Endothelial cell of umbilical vein (primary cell): ENCODE data around the gene CMC2. TPM values are rescaled to one million over a fixed set of nuclear protein-coding genes. Genes with fewer than 3 reads are reported as not detected.

Source experiments
- BruUV-seq: library from RNA; stranded (reverse); fragments of 400-500 nt; replicated peaks from 2 replicates; lab custom pipeline; 2021; lab: Mats Ljungman, UMichigan
- CTCF ChIA-PET: fragments of 300-600, 350-600 bp; sonication (Branson Sonifier 250); formaldehyde crosslinking; loops from one replicate; lab custom pipeline; 2021; ENCODE audit warnings: antibody characterized with exemption, inconsistent platforms; lab: Charles Lee
- POLR2A ChIA-PET: fragments of 300-600, 350-600 bp; sonication (Branson Sonifier 250); formaldehyde crosslinking; loops from one replicate; lab custom pipeline; 2021; ENCODE audit warnings: antibody characterized with exemption, inconsistent platforms; lab: Charles Lee
- DNase-seq: peaks from one replicate; pipeline ENCODE4 v3.0.0-alpha.2; 2011; ENCODE audit warnings: low read depth, low spot score
- FAIRE-seq: peaks from 2 replicates; lab custom pipeline; 2011; peaks lifted over from hg19 to GRCh38; lab: Jason Lieb, UNC
- H2AFZ ChIP-seq: 2 replicates; pipeline ENCODE4 v1.6.0; 2012; ENCODE audit warnings: low read depth, low read length, control low read depth, inconsistent platforms
- H3K27ac ChIP-seq: 2 replicates; pipeline ENCODE4 v1.5.1; 2011; ENCODE audit warnings: low read depth, mild to moderate bottlenecking, control low read depth, low read length, moderate library complexity; ENCODE audit not compliant: insufficient read depth
- H3K27me3 ChIP-seq, 2 experiments: 2 replicates each; pipeline versions ENCODE4 v1.6.0 to v1.6.1; 2011; ENCODE audit warnings: low read length in 2 of 2, mixed read lengths in 1 of 2; ENCODE audit not compliant: control insufficient read depth in 2 of 2, insufficient read depth in 2 of 2
- H3K36me3 ChIP-seq, 2 experiments: 2 replicates in 1 of 2; 3 replicates in 1 of 2; pipeline ENCODE4 v1.5.1; 2011; ENCODE audit warnings: low read length in 2 of 2, mild to moderate bottlenecking in 1 of 2, moderate library complexity in 1 of 2; ENCODE audit not compliant: control insufficient read depth in 2 of 2, insufficient read depth in 2 of 2; ENCODE audit errors: extremely low read depth in 1 of 2
- H3K4me1 ChIP-seq: 3 replicates; pipeline ENCODE4 v1.5.1; 2011; ENCODE audit warnings: mild to moderate bottlenecking, low read length; ENCODE audit not compliant: control insufficient read depth, insufficient read depth; ENCODE audit errors: extremely low read depth
- H3K4me2 ChIP-seq: 2 replicates; pipeline ENCODE4 v1.6.1; 2011; ENCODE audit warnings: low read length, control low read depth, mixed read lengths; ENCODE audit not compliant: insufficient read depth
- H3K4me3 ChIP-seq, 3 experiments: fragments of 200-600 bp in 1 of 3; sonication (generic), shearing (Covaris generic) in 1 of 3; replicated peaks in 1 of 3; 2 replicates each; pipeline ENCODE4 v1.5.1; 2011 to 2016; ENCODE audit warnings: control low read depth in 3 of 3, low read length in 3 of 3, mild to moderate bottlenecking in 2 of 3, inconsistent platforms in 1 of 3, low read depth in 1 of 3, moderate library complexity in 1 of 3; ENCODE audit not compliant: insufficient read depth in 1 of 3
- H3K79me2 ChIP-seq: 2 replicates; pipeline ENCODE4 v1.6.0; 2012; ENCODE audit warnings: low read length, inconsistent platforms; ENCODE audit not compliant: control insufficient read depth, insufficient read depth
- H3K9ac ChIP-seq: replicated peaks from 2 replicates; pipeline ENCODE3; 2011; ENCODE audit warnings: low read length, control low read depth; ENCODE audit not compliant: insufficient read depth; ENCODE audit errors: extremely low read depth
- H3K9me1 ChIP-seq: replicated peaks from 3 replicates; pipeline ENCODE4 v1.6.0; 2011; ENCODE audit warnings: mild to moderate bottlenecking, low read length; ENCODE audit not compliant: control insufficient read depth, insufficient read depth; ENCODE audit errors: extremely low read depth
- H3K9me3 ChIP-seq: replicated peaks from 2 replicates; pipeline ENCODE4 v1.5.1; 2012; ENCODE audit warnings: low read length, inconsistent platforms; ENCODE audit not compliant: control insufficient read depth, insufficient read depth
- H4K20me1 ChIP-seq: replicated peaks from 2 replicates; pipeline ENCODE3; 2011; ENCODE audit warnings: mild to moderate bottlenecking, low read length; ENCODE audit not compliant: control insufficient read depth, insufficient read depth; ENCODE audit errors: extremely low read depth
- EZH2 ChIP-seq: IDR thresholded peaks from 2 replicates; pipeline ENCODE4 v1.6.1; 2012; ENCODE audit warnings: borderline replicate concordance, low read depth, mild to moderate bottlenecking, moderate library complexity, low read length, inconsistent platforms; ENCODE audit not compliant: severe bottlenecking
- FOS ChIP-seq: IDR thresholded peaks from 2 replicates; pipeline ENCODE4 v1.6.1; 2011; ENCODE audit warnings: mild to moderate bottlenecking, low read length, moderate library complexity, borderline replicate concordance; ENCODE audit not compliant: insufficient read depth
- GATA2 ChIP-seq: IDR thresholded peaks from 2 replicates; pipeline ENCODE4 v1.7.0; 2011; ENCODE audit warnings: low read depth, mild to moderate bottlenecking, moderate library complexity, mixed read lengths, low read length; ENCODE audit not compliant: insufficient read length, insufficient read depth
- JUN ChIP-seq: IDR thresholded peaks from 2 replicates; pipeline ENCODE4 v1.6.1; 2011; ENCODE audit warnings: borderline replicate concordance, low read depth; ENCODE audit not compliant: insufficient read length, insufficient read depth
- MYC ChIP-seq: IDR thresholded peaks from one replicate; pipeline ENCODE4 v1.6.1; 2011; ENCODE audit warnings: mild to moderate bottlenecking, low read depth, low read length
- POLR2A ChIP-seq: IDR thresholded peaks from 2 replicates; pipeline ENCODE4 v1.6.1; 2012; ENCODE audit warnings: low read depth, mild to moderate bottlenecking, control low read depth, low read length
- POLR2AphosphoS5 ChIP-seq: IDR thresholded peaks from 2 replicates; pipeline ENCODE4 v1.6.1; 2012; ENCODE audit warnings: low read depth, mild to moderate bottlenecking, control low read depth, low read length, moderate library complexity; ENCODE audit not compliant: insufficient read depth
- dilution Hi-C: fragments of 300-500 bp; cut with MboI; formaldehyde crosslinking; loops from one replicate; pipeline ENCODE4 v1.15.0; 2019; ENCODE audit warnings: low sequenced_read_pairs; ENCODE audit not compliant: extremely low pct_ligation_motif_present
- intact Hi-C: fragments of 100-400 bp; cut with micrococcal nuclease; formaldehyde crosslinking; loops from one replicate; pipeline ENCODE4 v1.10.0; 2022
- polyA plus RNA-seq, 4 experiments: library from polyadenylated mRNA; depleted of rRNA in 3 of 4; stranded (reverse) in 3 of 4; unstranded in 1 of 4; fragments of >200 nt; gene quantifications; 2 replicates each; pipeline versions ENCODE4 v1.2.1 to v1.2.3, GENCODE V29; 2011 to 2012; ENCODE audit warnings: missing spikeins in 1 of 4
- total RNA-seq: library from RNA; stranded (reverse); gene quantifications from 2 replicates; pipeline ENCODE4 v1.2.3, GENCODE V29; 2021
- TF ChIP-seq, protein P1 (sequence below): IDR thresholded peaks from 2 replicates; pipeline ENCODE4 v1.6.1; 2011; ENCODE audit not compliant: insufficient read depth, insufficient read length
- TF ChIP-seq, protein P2 (sequence below), 2 donors: IDR thresholded peaks; 1 replicate in 1 of 2; 2 replicates in 1 of 2; pipeline ENCODE4 v1.5.1; 2011; ENCODE audit warnings: low read length in 2 of 2, mild to moderate bottlenecking in 2 of 2, moderate library complexity in 2 of 2, control low read depth in 1 of 2, inconsistent platforms in 1 of 2, low read depth in 1 of 2; ENCODE audit not compliant: insufficient read depth in 1 of 2; ENCODE audit errors: extremely low read depth in 1 of 2

CMC2 gene
- total and polyA plus RNA-seq, 2 donors (not counting 3 experiments of a cell fraction or from before 2014, with no cell fraction given): 97.8 to 216 TPM

DNA sequence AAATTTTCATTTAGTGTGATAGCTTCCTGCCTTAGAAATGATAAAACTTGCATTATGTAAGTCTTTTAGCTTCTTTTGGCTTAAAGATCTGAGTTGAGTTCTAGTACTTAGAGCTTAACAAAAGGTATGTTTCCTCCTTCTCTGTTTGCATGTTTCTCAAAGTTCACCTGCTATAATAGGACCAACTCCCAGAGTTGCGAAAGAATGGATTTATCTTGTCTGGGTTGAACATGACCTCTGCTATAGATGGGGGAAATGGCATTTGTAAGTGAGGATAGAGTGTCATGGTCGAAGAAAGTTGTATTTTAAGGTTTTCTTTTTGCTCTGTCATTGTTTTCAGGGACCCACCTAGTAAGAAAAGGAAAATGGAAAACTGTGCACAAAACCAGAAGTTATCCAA is 36.1 kb upstream of the CMC2 start:
- dilution Hi-C loops: no loop called here
- CTCF ChIA-PET: no interaction called here

More for the DNA sequence above, 36.1 kb upstream of the CMC2 start:
- intact Hi-C loops: no loop called here
- Histone ChIP-seq H3K36me3 (peaks cover 13 to 17% of the 10 kb centered on the region in 2 experiments), H2AFZ (no peak overlapping the region), H3K79me2 (peaks cover 17% of the 10 kb centered on the region), H3K4me2 (no peak overlapping the region), H3K9me1 (no peaks in the 10 kb centered on the region), H3K9me3 (no peaks in the 10 kb centered on the region), H3K27me3 (no peaks in the 10 kb centered on the region), H3K27ac (no peak overlapping the region), H3K4me3 (no peak overlapping the region), H3K4me1 (no peaks in the 10 kb centered on the region), H3K9ac (no peak overlapping the region), H4K20me1 (no peaks in the 10 kb centered on the region)
- no peak for FAIRE-seq
- no TSS peak for BruUV-seq
- TF ChIP-seq, protein P1, sequence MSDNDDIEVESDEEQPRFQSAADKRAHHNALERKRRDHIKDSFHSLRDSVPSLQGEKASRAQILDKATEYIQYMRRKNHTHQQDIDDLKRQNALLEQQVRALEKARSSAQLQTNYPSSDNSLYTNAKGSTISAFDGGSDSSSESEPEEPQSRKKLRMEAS: no peak
- TF ChIP-seq EZH2 (no peak), POLR2AphosphoS5 (no peak), JUN (no peak), POLR2A (no peak), GATA2 (no peak), FOS (no peak), MYC (no peak)
- TF ChIP-seq, protein P2, sequence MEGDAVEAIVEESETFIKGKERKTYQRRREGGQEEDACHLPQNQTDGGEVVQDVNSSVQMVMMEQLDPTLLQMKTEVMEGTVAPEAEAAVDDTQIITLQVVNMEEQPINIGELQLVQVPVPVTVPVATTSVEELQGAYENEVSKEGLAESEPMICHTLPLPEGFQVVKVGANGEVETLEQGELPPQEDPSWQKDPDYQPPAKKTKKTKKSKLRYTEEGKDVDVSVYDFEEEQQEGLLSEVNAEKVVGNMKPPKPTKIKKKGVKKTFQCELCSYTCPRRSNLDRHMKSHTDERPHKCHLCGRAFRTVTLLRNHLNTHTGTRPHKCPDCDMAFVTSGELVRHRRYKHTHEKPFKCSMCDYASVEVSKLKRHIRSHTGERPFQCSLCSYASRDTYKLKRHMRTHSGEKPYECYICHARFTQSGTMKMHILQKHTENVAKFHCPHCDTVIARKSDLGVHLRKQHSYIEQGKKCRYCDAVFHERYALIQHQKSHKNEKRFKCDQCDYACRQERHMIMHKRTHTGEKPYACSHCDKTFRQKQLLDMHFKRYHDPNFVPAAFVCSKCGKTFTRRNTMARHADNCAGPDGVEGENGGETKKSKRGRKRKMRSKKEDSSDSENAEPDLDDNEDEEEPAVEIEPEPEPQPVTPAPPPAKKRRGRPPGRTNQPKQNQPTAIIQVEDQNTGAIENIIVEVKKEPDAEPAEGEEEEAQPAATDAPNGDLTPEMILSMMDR (IDR thresholded peaks at IDR 0.05; ENCODE audit: extremely low read depth in 1 of 2, insufficient read depth in 1 of 2, low read depth in 1 of 2, low read length in 2 of 2): no peak
- POLR2A ChIA-PET: no interaction called here
- no peak for DNase-seq
